SJSA1 (cell line): ENCODE measurements around the gene MAP4K4. TPM values are rescaled to one million over a fixed set of nuclear protein-coding genes. Genes with fewer than 3 reads are reported as not detected.

Experiments
- DNase-seq, 2 experiments: peaks; one replicate each; pipeline ENCODE4 v3.0.0-alpha.2; 2015 to 2020; ENCODE audit warnings: low spot score in 2 of 2, low read depth in 1 of 2
- H3K27ac ChIP-seq: fragments of 250-450 bp; sonication (Bioruptor Pico); 2 replicates; pipeline ENCODE4 v1.5.1; 2020; ENCODE audit warnings: mild to moderate bottlenecking, moderate library complexity
- H3K27me3 ChIP-seq: fragments of 250-450 bp; sonication (Bioruptor Pico); replicated peaks from 2 replicates; pipeline ENCODE4 v1.5.1; 2020; ENCODE audit warnings: mild to moderate bottlenecking, moderate library complexity
- H3K36me3 ChIP-seq: fragments of 250-450 bp; sonication (Bioruptor Pico); 2 replicates; pipeline ENCODE4 v1.5.1; 2020; ENCODE audit warnings: mild to moderate bottlenecking
- H3K4me1 ChIP-seq: fragments of 250-450 bp; sonication (Bioruptor Pico); replicated peaks from 2 replicates; pipeline ENCODE4 v1.6.1; 2021; ENCODE audit warnings: mild to moderate bottlenecking
- H3K4me3 ChIP-seq: fragments of 250-450 bp; sonication (Bioruptor Pico); 2 replicates; pipeline ENCODE4 v1.5.1; 2020; ENCODE audit warnings: mild to moderate bottlenecking
- H3K9me3 ChIP-seq: fragments of 250-450 bp; sonication (Bioruptor Pico); replicated peaks from 2 replicates; pipeline ENCODE4 v1.5.1; 2020; ENCODE audit warnings: mild to moderate bottlenecking
- total RNA-seq: library from RNA; depleted of rRNA; stranded (reverse); fragments of >200 nt; shearing (Covaris generic); gene quantifications from 2 replicates; pipeline ENCODE4 v1.2.3, GENCODE V29; 2014

MAP4K4 gene
- total RNA-seq, 1 experiment from 2014 or later, result 83.1 TPM

- no peak overlapping the region for H3K4me3 ChIP-seq
Observed at GRCh38 chr2:101734505-101735165, 37.1 kb downstream of the MAP4K4 start.

GRCh38 chr2:101735166-101735533 is 37.6 kb downstream of the MAP4K4 start:
- no peaks in the 10 kb centered on the region for H3K9me3 ChIP-seq
- H3K4me1 ChIP-seq, result peaks cover 10% of the 10 kb centered on the region; the same call in 1 of the 2 replicates
- H3K27ac ChIP-seq, result no peak overlapping the region
- no peaks in the 10 kb centered on the region for H3K27me3 ChIP-seq
- no peak for DNase-seq
- H3K36me3 ChIP-seq, result no peaks in the 10 kb centered on the region
- H3K4me3 ChIP-seq, result no peak overlapping the region

More at GRCh38 chr2:101734505-101735165, 37.1 kb downstream of the MAP4K4 start:
- H3K9me3 ChIP-seq, result no peaks in the 10 kb centered on the region
- no peak overlapping the region for H3K27ac ChIP-seq
- H3K27me3 ChIP-seq, result no peaks in the 10 kb centered on the region
- DNase-seq, result no peak
- H3K36me3 ChIP-seq, result no peaks in the 10 kb centered on the region
- H3K4me1 ChIP-seq, result peaks cover 10% of the 10 kb centered on the region; the same call in 1 of the 2 replicates

- Histone ChIP-seq H3K36me3 (no peaks in the 10 kb centered on the region), H3K9me3 (no peaks in the 10 kb centered on the region), H3K27ac (no peak overlapping the region), H3K4me1 (peaks cover 16% of the 10 kb centered on the region), H3K4me3 (no peak overlapping the region), H3K27me3 (no peaks in the 10 kb centered on the region)
- no peak for DNase-seq
Observed at GRCh38 chr2:101736233-101736632, 38.7 kb downstream of the MAP4K4 start.

- H3K36me3 ChIP-seq, result no peaks in the 10 kb centered on the region; the same call in 1 of the 2 replicates
- no peak overlapping the region for H3K4me3 ChIP-seq
- H3K4me1 ChIP-seq, result peaks cover 20% of the 10 kb centered on the region
- no peaks in the 10 kb centered on the region for H3K9me3 ChIP-seq
- DNase-seq, result no peak
- H3K27me3 ChIP-seq, result no peaks in the 10 kb centered on the region
- H3K27ac ChIP-seq, result no peak overlapping the region
Observed at GRCh38 chr2:101736861-101737291, 39.4 kb downstream of the MAP4K4 start.

GRCh38 chr2:101737478-101738255 is 40.2 kb downstream of the MAP4K4 start:
- no peaks in the 10 kb centered on the region for H3K9me3 ChIP-seq
- no peaks in the 10 kb centered on the region for H3K27me3 ChIP-seq
- H3K4me1 ChIP-seq, result peaks cover 25% of the 10 kb centered on the region
- no peak for DNase-seq
- no peaks in the 10 kb centered on the region; the same call in 1 of the 2 replicates for H3K36me3 ChIP-seq
- no peak overlapping the region for H3K27ac ChIP-seq
- H3K4me3 ChIP-seq, result no peak overlapping the region

GRCh38 chr2:101738649-101739048 is 41.1 kb downstream of the MAP4K4 start:
- H3K4me1 ChIP-seq, result peaks cover 22% of the 10 kb centered on the region
- no peaks in the 10 kb centered on the region; the same call in 1 of the 2 replicates for H3K36me3 ChIP-seq
- H3K4me3 ChIP-seq, result no peak overlapping the region
- no peak for DNase-seq
- H3K27me3 ChIP-seq, result no peaks in the 10 kb centered on the region
- no peaks in the 10 kb centered on the region for H3K9me3 ChIP-seq
- no peak overlapping the region for H3K27ac ChIP-seq

GRCh38 chr2:101740555-101740964 is 43.1 kb downstream of the MAP4K4 start:
- DNase-seq, result no peak
- H3K36me3 ChIP-seq, result no peaks in the 10 kb centered on the region; the same call in 1 of the 2 replicates
- H3K27ac ChIP-seq, result no peak overlapping the region
- H3K4me1 ChIP-seq, result peaks cover 30% of the 10 kb centered on the region
- no peaks in the 10 kb centered on the region for H3K27me3 ChIP-seq
- no peaks in the 10 kb centered on the region for H3K9me3 ChIP-seq
- no peak overlapping the region for H3K4me3 ChIP-seq

- no peaks in the 10 kb centered on the region for H3K27me3 ChIP-seq
- H3K4me3 ChIP-seq, result no peak overlapping the region
- peaks cover 40% of the 10 kb centered on the region for H3K4me1 ChIP-seq
- DNase-seq, result no peak
- no peaks in the 10 kb centered on the region; the same call in 1 of the 2 replicates for H3K36me3 ChIP-seq
- no peaks in the 10 kb centered on the region for H3K9me3 ChIP-seq
- peak overlapping the region; percentile 16 for H3K27ac ChIP-seq
Observed at GRCh38 chr2:101741775-101742520, 44.4 kb downstream of the MAP4K4 start.

- peaks cover 46% of the 10 kb centered on the region for H3K4me1 ChIP-seq
- H3K36me3 ChIP-seq, result no peaks in the 10 kb centered on the region; the same call in 1 of the 2 replicates
- peak overlapping the region; percentile 16 for H3K27ac ChIP-seq
Observed at GRCh38 chr2:101742547-101742946, 45.0 kb downstream of the MAP4K4 start.

GRCh38 chr2:101743288-101743687 is 45.8 kb downstream of the MAP4K4 start:
- Histone ChIP-seq H3K9me3 (no peaks in the 10 kb centered on the region), H3K4me1 (peaks cover 53% of the 10 kb centered on the region)

More at GRCh38 chr2:101742547-101742946, 45.0 kb downstream of the MAP4K4 start:
- no peaks in the 10 kb centered on the region for H3K27me3 ChIP-seq
- H3K9me3 ChIP-seq, result no peaks in the 10 kb centered on the region
- H3K4me3 ChIP-seq, result no peak overlapping the region
- no peak for DNase-seq

GRCh38 chr2:101744832-101745231 is 47.3 kb downstream of the MAP4K4 start:
- no peaks in the 10 kb centered on the region; the same call in 1 of the 2 replicates for H3K36me3 ChIP-seq
- no peak overlapping the region for H3K27ac ChIP-seq
- no peak overlapping the region for H3K4me3 ChIP-seq
- H3K9me3 ChIP-seq, result no peaks in the 10 kb centered on the region
- no peaks in the 10 kb centered on the region for H3K27me3 ChIP-seq
- H3K4me1 ChIP-seq, result peaks cover 56% of the 10 kb centered on the region
- no peak for DNase-seq

More at GRCh38 chr2:101743288-101743687, 45.8 kb downstream of the MAP4K4 start:
- no peaks in the 10 kb centered on the region for H3K27me3 ChIP-seq
- no peaks in the 10 kb centered on the region; the same call in 1 of the 2 replicates for H3K36me3 ChIP-seq
- H3K4me3 ChIP-seq, result no peak overlapping the region
- no peak for DNase-seq
- no peak overlapping the region for H3K27ac ChIP-seq

GRCh38 chr2:101745711-101746694 is 48.5 kb downstream of the MAP4K4 start:
- Histone ChIP-seq H3K27me3 (no peaks in the 10 kb centered on the region), H3K4me3 (no peak overlapping the region), H3K4me1 (peaks cover 53% of the 10 kb centered on the region), H3K36me3 (peaks cover 1% of the 10 kb centered on the region), H3K9me3 (no peaks in the 10 kb centered on the region), H3K27ac (peak overlapping the region; percentile 83)
- DNase-seq, result peak in 1 of 2 experiments; percentile 78
